ENCODE measurements around the gene CDC42SE1.

CDC42SE1 gene

DNA sequence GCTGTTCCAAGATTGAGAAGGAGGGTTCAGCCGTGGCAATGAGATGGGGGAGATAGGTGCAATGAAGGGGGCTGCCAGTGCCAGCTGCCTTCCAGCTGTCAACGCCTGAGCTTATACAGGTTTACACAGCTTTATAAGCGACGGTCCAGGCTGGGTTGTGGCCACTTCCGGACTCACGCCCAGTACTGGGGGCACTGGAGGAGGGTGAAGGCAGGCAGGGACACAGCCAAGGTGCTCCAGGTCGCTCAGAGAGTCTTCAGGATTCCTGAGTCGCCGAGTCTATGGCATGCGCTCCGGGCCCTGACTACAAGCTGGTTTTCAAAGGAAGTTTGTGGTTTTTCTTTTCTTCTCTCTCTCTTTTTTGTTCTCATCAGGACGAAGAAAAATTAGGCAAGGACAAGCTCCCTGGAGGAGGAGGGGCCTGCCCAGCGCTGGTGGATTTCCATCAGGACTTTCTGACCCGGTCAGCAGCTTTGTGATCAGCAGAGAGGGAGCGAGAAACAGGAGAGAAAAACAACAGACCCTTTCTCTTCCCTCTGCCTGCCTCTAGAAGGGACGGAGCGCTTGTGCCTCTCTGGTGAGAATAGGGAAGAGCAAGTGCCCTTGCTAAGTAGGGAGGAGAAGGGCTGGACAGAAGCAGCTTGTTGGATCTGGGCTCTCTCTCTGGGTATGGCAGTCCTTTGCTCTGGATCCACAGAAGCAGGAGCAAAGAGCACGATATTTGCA, 52.9 kb downstream of the CDC42SE1 start, which contains the start of gene MINDY1:
MINDY1 (minus strand) TSS at position 576 of the 726 bp plus-strand sequence. CDS start 4,285 bp downstream, outside the sequence.
- Mint-ChIP-seq H3K27ac (peak within 1 kb of the TSS; percentile 96), H3K9me3 (ENCODE audit: low read depth) (no peaks in the 10 kb centered on the region), H3K4me3 (peak within 1 kb of the TSS; percentile 98), H3K36me3 (peaks cover 7% of the 10 kb centered on the region), H3K4me1 (ENCODE audit: low read depth) (peaks cover 86% of the 10 kb centered on the region), H3K27me3 (no peaks in the 10 kb centered on the region)

GRCh38 chr1:151005729-151006319, 53.6 kb downstream of the CDC42SE1 start:
- Mint-ChIP-seq H3K4me3 (peak overlapping the region; percentile 98), H3K36me3 (peaks cover 5% of the 10 kb centered on the region), H3K27ac (peak overlapping the region; percentile 96), H3K9me3 (ENCODE audit: low read depth) (no peaks in the 10 kb centered on the region), H3K27me3 (no peaks in the 10 kb centered on the region), H3K4me1 (ENCODE audit: low read depth) (peaks cover 85% of the 10 kb centered on the region)

DNA sequence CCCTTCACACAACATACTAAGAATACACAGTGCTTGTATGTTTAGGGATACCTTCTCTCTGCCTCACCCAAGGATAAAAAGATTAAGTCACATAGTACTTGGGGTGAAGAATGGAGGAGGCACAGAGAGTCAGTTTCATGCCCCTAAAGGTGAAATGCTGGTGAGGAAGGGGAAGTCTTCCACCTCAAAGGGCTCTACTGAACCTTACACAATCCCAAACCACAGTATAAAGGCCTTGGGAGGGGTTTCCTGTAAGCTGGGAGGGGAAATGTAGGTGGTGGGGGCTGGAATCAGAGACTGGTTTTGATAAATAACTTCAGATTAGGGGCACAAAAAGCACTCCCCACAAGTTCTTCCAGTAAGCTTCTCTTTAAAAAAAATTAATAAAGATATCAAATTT, 56.2 kb downstream of the CDC42SE1 start:
- H3K27me3 Mint-ChIP-seq = no peaks in the 10 kb centered on the region
- H3K4me1 Mint-ChIP-seq (ENCODE audit: low read depth) = peaks cover 81% of the 10 kb centered on the region
- H3K27ac Mint-ChIP-seq = peak overlapping the region; percentile 92
- no peaks in the 10 kb centered on the region for H3K9me3 Mint-ChIP-seq (ENCODE audit: low read depth)
- peak overlapping the region; percentile 84 for H3K4me3 Mint-ChIP-seq
- peaks cover 5% of the 10 kb centered on the region for H3K36me3 Mint-ChIP-seq

DNA sequence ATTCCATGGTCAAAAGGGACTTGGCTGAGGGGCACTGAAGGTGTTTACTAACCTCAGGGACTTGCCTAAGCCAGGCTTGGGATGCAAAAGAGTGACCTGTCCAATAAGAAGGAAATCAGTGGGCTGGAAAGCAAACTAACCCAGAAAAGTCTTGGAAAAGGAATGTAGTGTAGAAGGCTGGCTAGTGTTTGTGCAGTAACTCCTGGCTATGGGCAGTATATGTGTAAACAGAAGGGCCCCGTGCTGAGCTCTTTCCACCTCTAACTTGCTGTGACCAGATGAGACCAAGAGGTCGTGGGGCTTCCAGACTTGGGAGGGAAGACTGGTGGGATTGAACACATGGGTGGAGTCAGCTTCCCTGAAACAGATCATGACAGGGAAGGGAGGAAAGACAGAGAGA, 56.8 kb downstream of the CDC42SE1 start:
- peaks cover 5% of the 10 kb centered on the region for H3K36me3 Mint-ChIP-seq
- H3K4me1 Mint-ChIP-seq (ENCODE audit: low read depth) = peaks cover 75% of the 10 kb centered on the region

DNA sequence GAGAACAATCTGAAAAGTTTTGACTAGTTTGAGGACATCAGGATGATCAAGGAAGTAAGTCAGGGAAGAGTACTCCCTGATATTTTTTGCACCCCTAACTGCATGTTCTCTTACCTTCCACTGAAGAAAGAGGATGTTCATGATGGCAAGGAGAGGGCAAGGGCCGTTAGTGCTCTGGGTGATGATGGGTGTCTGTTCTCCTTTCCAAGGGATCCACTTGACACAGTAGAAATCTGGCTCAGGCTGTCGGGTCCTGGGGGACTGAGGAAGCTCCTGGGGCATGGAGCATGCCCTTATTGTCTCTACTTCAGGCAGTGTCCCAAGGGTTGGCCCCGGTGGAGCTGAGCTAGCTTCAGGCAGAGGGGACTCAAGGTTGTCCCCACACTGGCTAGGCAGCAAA, 57.4 kb downstream of the CDC42SE1 start:
- Mint-ChIP-seq H3K36me3 (peaks cover 5% of the 10 kb centered on the region), H3K27me3 (no peaks in the 10 kb centered on the region), H3K9me3 (ENCODE audit: low read depth) (no peaks in the 10 kb centered on the region), H3K4me3 (peak overlapping the region; percentile 47), H3K27ac (peak overlapping the region; percentile 55), H3K4me1 (ENCODE audit: low read depth) (peaks cover 70% of the 10 kb centered on the region)

More for the DNA sequence above, 56.8 kb downstream of the CDC42SE1 start:
- Mint-ChIP-seq H3K27ac (peak overlapping the region; percentile 92), H3K27me3 (no peaks in the 10 kb centered on the region), H3K4me3 (peak overlapping the region; percentile 84), H3K9me3 (ENCODE audit: low read depth) (no peaks in the 10 kb centered on the region)

DNA sequence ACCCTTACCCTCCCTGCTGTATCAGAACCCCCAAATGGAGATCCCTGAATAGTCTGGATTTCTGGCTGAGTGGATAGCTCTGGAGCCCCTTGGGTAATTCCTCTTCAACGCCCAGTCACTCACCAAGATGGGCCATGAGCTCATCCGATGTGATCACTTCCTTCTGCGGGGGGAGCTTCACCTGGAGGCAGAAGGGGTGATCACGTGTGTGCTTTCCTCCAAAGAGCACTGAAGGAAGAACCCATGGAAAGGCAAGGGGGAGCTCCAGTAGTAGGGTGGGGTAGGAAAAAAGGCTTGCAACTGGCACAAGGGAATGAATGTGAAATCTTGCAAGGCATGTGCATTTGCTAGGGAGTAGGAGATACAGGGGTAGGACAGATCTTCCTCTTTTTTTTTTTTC, 57.8 kb downstream of the CDC42SE1 start:
- Mint-ChIP-seq H3K4me3 (peak overlapping the region; percentile 47), H3K27ac (peak overlapping the region; percentile 55), H3K36me3 (peaks cover 5% of the 10 kb centered on the region), H3K27me3 (no peaks in the 10 kb centered on the region), H3K4me1 (ENCODE audit: low read depth) (peaks cover 65% of the 10 kb centered on the region), H3K9me3 (ENCODE audit: low read depth) (no peaks in the 10 kb centered on the region)
